Stimulated activated naive CD8-positive, alpha-beta T cell treated with anti-CD3 and anti-CD28 coated beads, Interleukin-15, amount 100 ng/mL, for 72 hours (primary cell): ENCODE measurements around the gene GFM2.
A peak's percentile ranks its signal among the peaks of the same experiment; 100 is the strongest.
"Not testable (repeated sequence)": the region's sequence is repeated elsewhere in the genome, so short reads cannot be mapped to it uniquely, and the experiment has no call there.

Experiments used
- ATAC-seq: fragments of 150-1000 bp; cut with Tn5 transposase; 2 replicates; pipeline ENCODE4 v1.10.0; 2021; ENCODE audit warnings: mild to moderate bottlenecking, moderate library complexity
- DNase-seq, 2 donors: peaks; one replicate each; pipeline ENCODE4 v3.0.0; 2021 to 2022
- H3K27ac Mint-ChIP-seq, 2 donors: one replicate each; pipeline ENCODE4 v1.8.0; 2022; ENCODE audit warnings: mild to moderate bottlenecking in 2 of 2, mixed read lengths in 2 of 2, moderate library complexity in 2 of 2
- H3K27me3 Mint-ChIP-seq: one replicate; pipeline ENCODE4 v1.8.0; 2022; ENCODE audit warnings: mixed read lengths
- H3K4me1 Mint-ChIP-seq: one replicate; pipeline ENCODE4 v1.8.0; 2022; ENCODE audit warnings: mild to moderate bottlenecking, mixed read lengths
- H3K4me3 Mint-ChIP-seq, 2 donors: one replicate each; pipeline ENCODE4 v1.8.0; 2022; ENCODE audit warnings: mild to moderate bottlenecking in 2 of 2, mixed read lengths in 2 of 2, moderate library complexity in 1 of 2
- H3K9me3 Mint-ChIP-seq, 2 donors: one replicate each; pipeline ENCODE4 v1.8.0; 2022; ENCODE audit warnings: mixed read lengths in 2 of 2

Gene GFM2

GRCh38 chr5:74766849-74767578, at the start of gene GFM2, which contains the start of gene NSA2:
GFM2 (minus strand) TSS chr5:74767117; CDS start chr5:74763742, 3,375 bp downstream.
NSA2 (plus strand) TSS chr5:74767249; CDS start chr5:74767361, 112 bp downstream.
- Mint-ChIP-seq H3K9me3 (no peaks in the 10 kb centered on the region), H3K4me1 (peaks cover 41% of the 10 kb centered on the region), H3K27ac (peak within 1 kb of the TSS; percentile 100), H3K27me3 (no peaks in the 10 kb centered on the region), H3K4me3 (peak within 1 kb of the TSS; percentile 100)
- ATAC-seq: peak; percentile 95
- peak; percentile 87 to 92 for DNase-seq

- H3K27ac Mint-ChIP-seq: no peak overlapping the region
- no peak for ATAC-seq
- no peak for DNase-seq
- no peaks in the 10 kb centered on the region for H3K27me3 Mint-ChIP-seq
- no peak overlapping the region for H3K4me3 Mint-ChIP-seq
- no peaks in the 10 kb centered on the region for H3K9me3 Mint-ChIP-seq
- peaks cover 3% of the 10 kb centered on the region for H3K4me1 Mint-ChIP-seq
These were observed 44.0 kb upstream of the GFM2 start for GRCh38 chr5:74810915-74811314.

- DNase-seq: no peak
- Mint-ChIP-seq H3K4me3 (no peak overlapping the region), H3K27me3 (no peaks in the 10 kb centered on the region), H3K9me3 (no peaks in the 10 kb centered on the region), H3K27ac (peak overlapping the region in 1 of 2 donors; percentile 3), H3K4me1 (no peaks in the 10 kb centered on the region)
- no peak for ATAC-seq
These were observed 35.0 kb upstream of the GFM2 start for GRCh38 chr5:74801941-74802340.

- no peak for DNase-seq
- Mint-ChIP-seq H3K4me1 (no peaks in the 10 kb centered on the region), H3K4me3 (no peak overlapping the region), H3K9me3 (no peaks in the 10 kb centered on the region), H3K27me3 (no peaks in the 10 kb centered on the region), H3K27ac (no peak overlapping the region)
- ATAC-seq: no peak
These were observed 34.3 kb upstream of the GFM2 start for GRCh38 chr5:74801197-74801596.

GRCh38 chr5:74798977-74799911, 32.3 kb upstream of the GFM2 start:
- H3K4me1 Mint-ChIP-seq: no peaks in the 10 kb centered on the region
- no peak overlapping the region for H3K4me3 Mint-ChIP-seq
- no peaks in the 10 kb centered on the region for H3K27me3 Mint-ChIP-seq
- H3K27ac Mint-ChIP-seq: no peak overlapping the region
- no peaks in the 10 kb centered on the region for H3K9me3 Mint-ChIP-seq
- ATAC-seq: no peak
- DNase-seq: no peak

- H3K4me3 Mint-ChIP-seq, ATAC-seq, H3K4me1 Mint-ChIP-seq, H3K9me3 Mint-ChIP-seq, H3K27ac Mint-ChIP-seq, H3K27me3 Mint-ChIP-seq, DNase-seq: not testable (repeated sequence)
These were observed 24.8 kb upstream of the GFM2 start for GRCh38 chr5:74791669-74792068.

- no peak overlapping the region for H3K27ac Mint-ChIP-seq
- H3K4me3 Mint-ChIP-seq: no peak overlapping the region
- DNase-seq (no peak), ATAC-seq (no peak)
- no peaks in the 10 kb centered on the region for H3K27me3 Mint-ChIP-seq
- H3K4me1 Mint-ChIP-seq: no peaks in the 10 kb centered on the region
- H3K9me3 Mint-ChIP-seq: no peaks in the 10 kb centered on the region
These were observed 20.5 kb upstream of the GFM2 start for GRCh38 chr5:74787424-74787823.

- ATAC-seq (no peak), DNase-seq (no peak)
- no peaks in the 10 kb centered on the region for H3K27me3 Mint-ChIP-seq
- H3K4me1 Mint-ChIP-seq: no peaks in the 10 kb centered on the region
- no peaks in the 10 kb centered on the region for H3K9me3 Mint-ChIP-seq
- peak overlapping the region in 1 of 2 donors; percentile 75 for H3K27ac Mint-ChIP-seq
- no peak overlapping the region for H3K4me3 Mint-ChIP-seq
These were observed 19.9 kb upstream of the GFM2 start for GRCh38 chr5:74786851-74787250.

- ATAC-seq (no peak), DNase-seq (no peak)
- no peaks in the 10 kb centered on the region for H3K4me1 Mint-ChIP-seq
- H3K4me3 Mint-ChIP-seq: no peak overlapping the region
- no peaks in the 10 kb centered on the region for H3K27me3 Mint-ChIP-seq
- no peaks in the 10 kb centered on the region for H3K9me3 Mint-ChIP-seq
- no peak overlapping the region for H3K27ac Mint-ChIP-seq
These were observed 11.7 kb upstream of the GFM2 start for GRCh38 chr5:74778609-74779008.

- Mint-ChIP-seq H3K27me3 (no peaks in the 10 kb centered on the region), H3K9me3 (no peaks in the 10 kb centered on the region), H3K27ac (no peak overlapping the region), H3K4me3 (no peak overlapping the region), H3K4me1 (peaks cover 17% of the 10 kb centered on the region)
- DNase-seq (no peak), ATAC-seq (no peak)
These were observed 5.4 kb upstream of the GFM2 start for GRCh38 chr5:74772359-74772758.

GRCh38 chr5:74767579-74767913, 629 bp upstream of the GFM2 start:
- Mint-ChIP-seq H3K4me3 (peak overlapping the region; percentile 100), H3K4me1 (peaks cover 36% of the 10 kb centered on the region)
- no peak for ATAC-seq

GRCh38 chr5:74766418-74766848, 484 bp downstream of the GFM2 start:
- Mint-ChIP-seq H3K4me3 (peak overlapping the region; percentile 100), H3K4me1 (peaks cover 47% of the 10 kb centered on the region), H3K27ac (peak overlapping the region; percentile 100), H3K9me3 (no peaks in the 10 kb centered on the region), H3K27me3 (no peaks in the 10 kb centered on the region)
- DNase-seq (peak in 1 of 2 donors; percentile 9), ATAC-seq (peak; percentile 51)

More at GRCh38 chr5:74767579-74767913, 629 bp upstream of the GFM2 start:
- Mint-ChIP-seq H3K27ac (peak overlapping the region; percentile 100), H3K27me3 (no peaks in the 10 kb centered on the region), H3K9me3 (no peaks in the 10 kb centered on the region)
- DNase-seq: peak in 1 of 2 donors; percentile 8

- Mint-ChIP-seq H3K9me3 (no peaks in the 10 kb centered on the region), H3K4me1 (peaks cover 51% of the 10 kb centered on the region), H3K27ac (no peak overlapping the region), H3K27me3 (no peaks in the 10 kb centered on the region), H3K4me3 (peak overlapping the region; percentile 100)
- ATAC-seq: no peak
- DNase-seq: no peak
These were observed 988 bp downstream of the GFM2 start for GRCh38 chr5:74765929-74766328.

- H3K27ac Mint-ChIP-seq: no peak overlapping the region
These were observed 1.7 kb downstream of the GFM2 start for GRCh38 chr5:74765201-74765600.

GRCh38 chr5:74763504-74763903, 3.4 kb downstream of the GFM2 start:
- Mint-ChIP-seq H3K9me3 (no peaks in the 10 kb centered on the region), H3K4me3 (no peak overlapping the region), H3K27ac (no peak overlapping the region), H3K4me1 (peaks cover 50% of the 10 kb centered on the region), H3K27me3 (no peaks in the 10 kb centered on the region)
- ATAC-seq: no peak
- no peak for DNase-seq

More at GRCh38 chr5:74765201-74765600, 1.7 kb downstream of the GFM2 start:
- Mint-ChIP-seq H3K27me3 (no peaks in the 10 kb centered on the region), H3K4me1 (peaks cover 53% of the 10 kb centered on the region), H3K9me3 (no peaks in the 10 kb centered on the region), H3K4me3 (peak overlapping the region; percentile 76 to 100)
- DNase-seq: no peak
- no peak for ATAC-seq

GRCh38 chr5:74762599-74762998, 4.3 kb downstream of the GFM2 start:
- peak overlapping the region in 1 of 2 donors; percentile 49 for H3K27ac Mint-ChIP-seq
- DNase-seq: peak in 1 of 2 donors; percentile 39
- peaks cover 43% of the 10 kb centered on the region for H3K4me1 Mint-ChIP-seq
- H3K27me3 Mint-ChIP-seq: no peaks in the 10 kb centered on the region
- no peaks in the 10 kb centered on the region for H3K9me3 Mint-ChIP-seq
- H3K4me3 Mint-ChIP-seq: no peak overlapping the region
- ATAC-seq: peak; percentile 62
